K562 (cell line): Measurements from ENCODE around the gene KSR2. TPM values are rescaled to one million over a fixed set of nuclear protein-coding genes. Genes with fewer than 3 reads are reported as not detected.

Source experiments
- ATAC-seq: fragments of 200-7000 bp; cut with Tn5 transposase; 3 replicates; pipeline ENCODE4 v1.9.1; 2020; ENCODE audit warnings: moderate library complexity
- BruUV-seq: library from RNA; stranded (reverse); fragments of 400-500 nt; replicated peaks from 2 replicates; lab custom pipeline; 2021; lab: Mats Ljungman, UMichigan
- CTCF ChIA-PET: fragments of 300-600 bp; formaldehyde crosslinking; extraction: SDS; loops from one replicate; lab custom pipeline; 2021; ENCODE audit warnings: low intra/inter-chr PET ratio; lab: Yijun Ruan, JAX
- POLR2A ChIA-PET: fragments of 300-600, 350-650 bp; sonication (Branson Sonifier 250); formaldehyde crosslinking; extraction: SDS; loops from one replicate; lab custom pipeline; 2021; ENCODE audit warnings: antibody characterized with exemption, inconsistent platforms; lab: Yijun Ruan, JAX
- DNase-seq, 4 experiments: peaks; one replicate each; pipeline versions ENCODE4 v3.0.0 to v3.0.0-alpha.2; 2011 to 2018; ENCODE audit warnings: low spot score in 3 of 4, mixed read lengths in 3 of 4; ENCODE audit errors: extremely low read depth in 1 of 4
- FAIRE-seq: peaks from 2 replicates; lab custom pipeline; 2011; peaks lifted over from hg19 to GRCh38; lab: Jason Lieb, UNC
- H2AFZ ChIP-seq: 2 replicates; pipeline ENCODE4 v1.6.0; 2011; ENCODE audit warnings: low read depth, low read length, control low read depth, inconsistent platforms
- H3K27ac ChIP-seq: fragments of 200-600 bp; 3 replicates; pipeline ENCODE4 v1.8.0; 2011; ENCODE audit warnings: low read depth, mild to moderate bottlenecking, control low read depth, inconsistent platforms, low read length, moderate library complexity, mixed read lengths; ENCODE audit errors: extremely low read depth
- H3K27me3 ChIP-seq, 2 experiments: fragments of 300-600 bp in 1 of 2; 2 replicates in 1 of 2; 3 replicates in 1 of 2; pipeline versions ENCODE4 v1.6.0 to v1.8.0; 2011; ENCODE audit warnings: inconsistent platforms in 2 of 2, low read length in 2 of 2, mild to moderate bottlenecking in 1 of 2, mixed read lengths in 1 of 2, moderate library complexity in 1 of 2; ENCODE audit not compliant: control insufficient read depth in 2 of 2, insufficient read depth in 2 of 2
- H3K36me3 ChIP-seq: fragments of 300-600 bp; 3 replicates; pipeline ENCODE4 v1.8.0; 2011; ENCODE audit warnings: mild to moderate bottlenecking, low read length, inconsistent platforms; ENCODE audit not compliant: control insufficient read depth, insufficient read depth
- H3K4me1 ChIP-seq, 2 experiments: fragments of 200-600 bp in 1 of 2; replicated peaks in 1 of 2; 2 replicates in 1 of 2; 3 replicates in 1 of 2; pipeline versions ENCODE4 v1.5.1 to v1.8.0; 2011; ENCODE audit warnings: inconsistent platforms in 2 of 2, low read length in 2 of 2, mild to moderate bottlenecking in 1 of 2, mixed read lengths in 1 of 2, moderate library complexity in 1 of 2; ENCODE audit not compliant: control insufficient read depth in 2 of 2, insufficient read depth in 2 of 2
- H3K4me2 ChIP-seq: 2 replicates; pipeline ENCODE4 v1.6.1; 2011; ENCODE audit warnings: low read length, control low read depth, inconsistent platforms, mixed read lengths; ENCODE audit not compliant: insufficient read depth
- H3K4me3 ChIP-seq: fragments of 200-600 bp; sonication (generic), shearing (Covaris generic); 2 replicates; pipeline ENCODE4 v1.5.1; 2016; ENCODE audit warnings: control low read depth, inconsistent platforms
- H3K79me2 ChIP-seq: fragments of 200-600 bp; 3 replicates; pipeline ENCODE4 v1.8.0; 2011; ENCODE audit warnings: low read length, inconsistent platforms; ENCODE audit not compliant: control insufficient read depth, insufficient read depth
- H3K9ac ChIP-seq, 2 experiments: 2 replicates each; pipeline versions ENCODE4 v1.6.0 to v1.6.1; 2011; ENCODE audit warnings: low read depth in 2 of 2, low read length in 2 of 2, control low read depth in 1 of 2, inconsistent platforms in 1 of 2, mild to moderate bottlenecking in 1 of 2, mixed read lengths in 1 of 2; ENCODE audit not compliant: insufficient read depth in 1 of 2
- H3K9me1 ChIP-seq: one replicate; pipeline ENCODE4 v1.6.0; 2011; ENCODE audit warnings: inconsistent platforms, mild to moderate bottlenecking, low read length, moderate library complexity; ENCODE audit not compliant: control insufficient read depth, insufficient read depth
- H3K9me3 ChIP-seq: replicated peaks from 2 replicates; pipeline ENCODE4 v1.5.1; 2011; ENCODE audit warnings: low read depth, low read length, inconsistent platforms; ENCODE audit not compliant: control insufficient read depth, insufficient read depth
- H4K20me1 ChIP-seq: replicated peaks from 2 replicates; pipeline ENCODE4 v1.6.1; 2011; ENCODE audit warnings: low read length, inconsistent platforms, mixed read lengths; ENCODE audit not compliant: control insufficient read depth, insufficient read depth
- BHLHE40 ChIP-seq: IDR thresholded peaks from 2 replicates; pipeline ENCODE4 v1.6.1; 2011; ENCODE audit warnings: low read length, improper control_type of control experiment
- KDM1A ChIP-seq, 2 experiments: fragments of 450-650 bp; IDR thresholded peaks; 2 replicates each; pipeline ENCODE4 v1.6.1; 2016; ENCODE audit warnings: mild to moderate bottlenecking in 2 of 2
- NFXL1 ChIP-seq: fragments of 450-650 bp; formaldehyde crosslinking; IDR thresholded peaks from 2 replicates; pipeline ENCODE4 v1.4.0; 2021; ENCODE audit warnings: mild to moderate bottlenecking
- POU5F1 ChIP-seq: fragments of 150-350 bp; IDR thresholded peaks from 2 replicates; pipeline ENCODE4 v1.6.1; 2014; ENCODE audit warnings: borderline replicate concordance, low read length, low read depth, mild to moderate bottlenecking; ENCODE audit not compliant: partially characterized antibody
- SRSF9 ChIP-seq: fragments of 200-400 bp; formaldehyde crosslinking; IDR thresholded peaks from 2 replicates; pipeline ENCODE4 v1.6.1; 2017; ENCODE audit warnings: low read depth, low read length, borderline replicate concordance
- UBTF ChIP-seq, 2 experiments: IDR thresholded peaks; 2 replicates each; pipeline ENCODE4 v1.6.1; 2012; ENCODE audit warnings: improper control_type of control experiment in 2 of 2, low read depth in 2 of 2, low read length in 2 of 2, borderline replicate concordance in 1 of 2
- ZFP36 ChIP-seq: fragments of 150-350 bp; IDR thresholded peaks from 2 replicates; pipeline ENCODE4 v1.6.1; 2018; ENCODE audit warnings: low read length, low read depth; ENCODE audit not compliant: partially characterized antibody
- ZKSCAN1 ChIP-seq: fragments of 150-350 bp; IDR thresholded peaks from 2 replicates; pipeline ENCODE4 v1.6.1; 2016; ENCODE audit warnings: low read depth, low read length
- ZNF445 ChIP-seq: fragments of 250-450 bp; sonication (Bioruptor Pico); IDR thresholded peaks from 2 replicates; pipeline ENCODE4 v1.4.0; 2020; ENCODE audit warnings: low read depth, mild to moderate bottlenecking, moderate library complexity
- WGBS: fragments of 100-300 bp; shearing (Covaris generic); methylation state at CpG from one replicate; pipeline ENCODE4 v1.1.6; 2016; ENCODE audit warnings: low coverage, mixed read lengths; ENCODE audit not compliant: insufficient coverage; ENCODE audit errors: missing lambda C conversion rate; 5-methylcytosine and 5-hydroxymethylcytosine counted together
- in situ Hi-C: fragments of 300-500 bp; cut with MboI; formaldehyde crosslinking; loops from 4 replicates; pipeline ENCODE4 v1.15.0; 2018; ENCODE audit warnings: inconsistent platforms, mixed read lengths
- intact Hi-C: fragments of 100-400 bp; cut with micrococcal nuclease; formaldehyde crosslinking; loops from 2 replicates; pipeline ENCODE4 v1.14.2; 2022
- polyA plus RNA-seq, 8 experiments: library from polyadenylated mRNA; depleted of rRNA in 4 of 8; stranded (reverse) in 5 of 8; unstranded in 3 of 8; fragments of >200 nt; fragmentation: Nextera tagmentation in 2 of 8; fragmentation: Illumina TruSeq in 1 of 8; extraction: Ambion mirVana in 2 of 8; extraction: Trizol in 1 of 8; gene quantifications; 2 replicates each; pipeline versions ENCODE4 v1.2.1 to v1.2.3, GENCODE V29; 2011 to 2014; ENCODE audit warnings: inconsistent platforms in 1 of 8, missing spikeins in 1 of 8
- total RNA-seq, 7 experiments: library from RNA; depleted of rRNA in 6 of 7; stranded (reverse); fragments of >200 nt in 6 of 7; fragmentation: Illumina TruSeq in 2 of 7; extraction: Trizol in 2 of 7; gene quantifications; 2 replicates each; pipeline versions ENCODE4 v1.2.1 to v1.2.3, GENCODE V29; 2011 to 2021; ENCODE audit warnings: low replicate concordance in 1 of 7
- TF ChIP-seq, protein P1 (sequence below), 2 experiments: fragments of 450-650 bp; IDR thresholded peaks; 2 replicates each; pipeline ENCODE4 v1.6.1; 2018; ENCODE audit warnings: mild to moderate bottlenecking in 2 of 2, low read depth in 1 of 2; ENCODE audit not compliant: partially characterized antibody in 2 of 2

The KSR2 gene
- total and polyA plus RNA-seq, 9 of the 15 experiments (the other 6 are each of a cell fraction or from before 2014, with no cell fraction given): not detected

DNA sequence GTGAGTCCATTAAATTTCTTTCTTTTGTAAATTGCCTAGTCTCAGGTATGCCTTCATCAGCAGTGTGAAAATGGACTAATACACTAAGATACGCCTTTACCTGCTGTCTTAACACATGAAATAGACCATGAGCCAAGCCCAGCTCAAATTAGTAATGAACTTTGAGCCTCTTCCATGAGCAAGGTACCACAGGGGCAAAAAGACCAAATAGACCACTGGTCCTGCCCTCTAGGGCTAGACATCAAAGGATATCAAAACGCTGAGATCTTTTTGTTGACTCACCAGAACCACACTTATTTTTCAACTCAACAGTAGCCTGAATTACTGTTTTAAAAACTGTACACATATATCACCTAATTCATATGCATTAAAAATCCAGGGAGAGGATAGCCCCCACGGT is 469.9 kb downstream of the KSR2 start (continued):
- TF ChIP-seq, protein P1, sequence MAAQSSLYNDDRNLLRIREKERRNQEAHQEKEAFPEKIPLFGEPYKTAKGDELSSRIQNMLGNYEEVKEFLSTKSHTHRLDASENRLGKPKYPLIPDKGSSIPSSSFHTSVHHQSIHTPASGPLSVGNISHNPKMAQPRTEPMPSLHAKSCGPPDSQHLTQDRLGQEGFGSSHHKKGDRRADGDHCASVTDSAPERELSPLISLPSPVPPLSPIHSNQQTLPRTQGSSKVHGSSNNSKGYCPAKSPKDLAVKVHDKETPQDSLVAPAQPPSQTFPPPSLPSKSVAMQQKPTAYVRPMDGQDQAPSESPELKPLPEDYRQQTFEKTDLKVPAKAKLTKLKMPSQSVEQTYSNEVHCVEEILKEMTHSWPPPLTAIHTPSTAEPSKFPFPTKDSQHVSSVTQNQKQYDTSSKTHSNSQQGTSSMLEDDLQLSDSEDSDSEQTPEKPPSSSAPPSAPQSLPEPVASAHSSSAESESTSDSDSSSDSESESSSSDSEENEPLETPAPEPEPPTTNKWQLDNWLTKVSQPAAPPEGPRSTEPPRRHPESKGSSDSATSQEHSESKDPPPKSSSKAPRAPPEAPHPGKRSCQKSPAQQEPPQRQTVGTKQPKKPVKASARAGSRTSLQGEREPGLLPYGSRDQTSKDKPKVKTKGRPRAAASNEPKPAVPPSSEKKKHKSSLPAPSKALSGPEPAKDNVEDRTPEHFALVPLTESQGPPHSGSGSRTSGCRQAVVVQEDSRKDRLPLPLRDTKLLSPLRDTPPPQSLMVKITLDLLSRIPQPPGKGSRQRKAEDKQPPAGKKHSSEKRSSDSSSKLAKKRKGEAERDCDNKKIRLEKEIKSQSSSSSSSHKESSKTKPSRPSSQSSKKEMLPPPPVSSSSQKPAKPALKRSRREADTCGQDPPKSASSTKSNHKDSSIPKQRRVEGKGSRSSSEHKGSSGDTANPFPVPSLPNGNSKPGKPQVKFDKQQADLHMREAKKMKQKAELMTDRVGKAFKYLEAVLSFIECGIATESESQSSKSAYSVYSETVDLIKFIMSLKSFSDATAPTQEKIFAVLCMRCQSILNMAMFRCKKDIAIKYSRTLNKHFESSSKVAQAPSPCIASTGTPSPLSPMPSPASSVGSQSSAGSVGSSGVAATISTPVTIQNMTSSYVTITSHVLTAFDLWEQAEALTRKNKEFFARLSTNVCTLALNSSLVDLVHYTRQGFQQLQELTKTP (IDR thresholded peaks at IDR 0.05; ENCODE audit: low read depth in 1 of 2, partially characterized antibody in 2 of 2): no peak
- TF ChIP-seq ZFP36 (no peak), ZNF445 (CRISPR knock-in tag) (no peak), NFXL1 (CRISPR knock-in tag) (no peak), ZKSCAN1 (no peak), POU5F1 (no peak), BHLHE40 (no peak)

DNA sequence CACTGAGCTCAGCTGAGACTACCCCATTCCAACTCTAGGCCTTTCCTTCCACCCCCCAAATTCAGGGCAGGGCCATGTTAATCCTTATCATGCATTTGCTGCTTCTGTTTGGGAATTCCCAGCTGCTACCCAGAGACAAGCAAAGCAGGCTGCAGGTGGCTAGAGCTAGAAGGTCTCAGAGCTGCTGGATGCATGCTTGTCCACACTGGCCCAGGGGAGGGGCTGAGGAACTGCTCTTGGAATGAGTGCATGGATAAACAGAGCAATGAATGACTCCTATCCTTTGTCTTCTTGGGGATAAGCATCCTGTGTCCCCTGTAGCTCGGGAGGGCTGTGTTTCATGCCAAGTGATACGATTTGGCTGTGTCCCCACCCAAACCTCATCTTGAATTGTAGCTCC is 470.5 kb downstream of the KSR2 start:
- H3K9ac ChIP-seq: no peak overlapping the region
- H3K36me3 ChIP-seq: no peaks in the 10 kb centered on the region
- ATAC-seq (no peak), FAIRE-seq (no peak), DNase-seq (no peak)
- 0% methylated on average over 2 of the region's 2 CpGs for WGBS
- no peak overlapping the region for H3K4me2 ChIP-seq
- no TSS peak for BruUV-seq
- peaks cover 3% of the 10 kb centered on the region for H3K9me1 ChIP-seq
- no peak overlapping the region for H3K27ac ChIP-seq
- no peaks in the 10 kb centered on the region for H3K27me3 ChIP-seq
- no peaks in the 10 kb centered on the region for H3K4me1 ChIP-seq
- intact Hi-C loops (no loop called here), in situ Hi-C loops (no loop called here)
- H3K9me3 ChIP-seq: no peaks in the 10 kb centered on the region
- ChIA-PET CTCF (no interaction called here), POLR2A (interaction anchor here (1.0 kb wide), 1 partner anchor 41 kb away, joined by 4 read pairs; no protein-coding TSS in a partner anchor)
- H3K4me3 ChIP-seq: no peak overlapping the region
- TF ChIP-seq KDM1A (IDR thresholded peaks at IDR 0.05) (no peak), UBTF (IDR thresholded peaks at IDR 0.05; ENCODE audit: borderline replicate concordance in 1 of 2, low read depth in 2 of 2, low read length in 2 of 2) (no peak), SRSF9 (no peak), ZNF445 (CRISPR knock-in tag) (no peak)
- no peaks in the 10 kb centered on the region for H4K20me1 ChIP-seq
- no peak overlapping the region for H2AFZ ChIP-seq
- no peaks in the 10 kb centered on the region for H3K79me2 ChIP-seq
